ENCODE results near the gene STRN.
"Not testable (repeated sequence)": the region's sequence is repeated elsewhere in the genome, so short reads cannot be mapped to it uniquely, and the experiment has no call there.

Gene STRN

GRCh38 chr2:36966370-36967235, at the start of gene STRN:
Gene STRN (minus strand): TSS chr2:36966536. CDS start chr2:36966463, 73 bp downstream.
- DNase-seq: peak; percentile 89 to 92

- no peak for DNase-seq
These were observed 46.9 kb upstream of the STRN start for GRCh38 chr2:37013315-37013641.

- DNase-seq: no peak
These were observed 44.8 kb upstream of the STRN start for GRCh38 chr2:37011130-37011529.

- peak in 1 of 2 experiments; percentile 22 for DNase-seq
These were observed 39.0 kb upstream of the STRN start for GRCh38 chr2:37005118-37005868.

GRCh38 chr2:37000988-37001556, 34.7 kb upstream of the STRN start:
- DNase-seq: no peak

- no peak for DNase-seq
These were observed 34.0 kb upstream of the STRN start for GRCh38 chr2:37000318-37000717.

GRCh38 chr2:36999416-36999815, 33.1 kb upstream of the STRN start:
- not testable (repeated sequence) for DNase-seq

- no peak for DNase-seq
These were observed 27.7 kb upstream of the STRN start for GRCh38 chr2:36993841-36994620.

GRCh38 chr2:36988008-36988407, 21.7 kb upstream of the STRN start:
- no peak for DNase-seq

- no peak for DNase-seq
These were observed 16.1 kb upstream of the STRN start for GRCh38 chr2:36982467-36982866.

- DNase-seq: no peak
These were observed 15.6 kb upstream of the STRN start for GRCh38 chr2:36981911-36982310.

- DNase-seq: not testable (repeated sequence)
These were observed 12.7 kb upstream of the STRN start for GRCh38 chr2:36979007-36979406.

- no peak for DNase-seq
These were observed 9.7 kb upstream of the STRN start for GRCh38 chr2:36976065-36976464.

- no peak for DNase-seq
These were observed 9.0 kb upstream of the STRN start for GRCh38 chr2:36975306-36975705.

GRCh38 chr2:36973320-36973719, 7.0 kb upstream of the STRN start:
- no peak for DNase-seq

GRCh38 chr2:36971990-36972389, 5.7 kb upstream of the STRN start:
- DNase-seq: no peak

GRCh38 chr2:36967236-36967876, 1.0 kb upstream of the STRN start:
- DNase-seq: no peak

- DNase-seq: no peak
These were observed 476 bp downstream of the STRN start for GRCh38 chr2:36965751-36966369.

- no peak for DNase-seq
These were observed 1.1 kb downstream of the STRN start for GRCh38 chr2:36965206-36965605.

GRCh38 chr2:36964496-36965058, 1.8 kb downstream of the STRN start:
- peak in 1 of 2 experiments; percentile 14 for DNase-seq

GRCh38 chr2:36963734-36964133, 2.6 kb downstream of the STRN start:
- DNase-seq: no peak

GRCh38 chr2:36963106-36963505, 3.2 kb downstream of the STRN start:
- no peak for DNase-seq
